GM12864 (cell line): ENCODE measurements around the gene CCDC175.

Experiments used
- DNase-seq: peaks from one replicate; pipeline ENCODE4 v3.0.0-alpha.2; 2011; ENCODE audit warnings: low read depth
- H3K4me3 ChIP-seq: 2 replicates; pipeline ENCODE4 v1.5.1; 2011; ENCODE audit warnings: mild to moderate bottlenecking, low read depth, low read length, control low read depth
- TF ChIP-seq, protein P1 (sequence below): IDR thresholded peaks from 2 replicates; pipeline ENCODE4 v1.5.1; 2011; ENCODE audit warnings: low read depth, mild to moderate bottlenecking, moderate library complexity, low read length, control low read depth, inconsistent platforms; ENCODE audit errors: missing control alignments

The CCDC175 gene

DNA sequence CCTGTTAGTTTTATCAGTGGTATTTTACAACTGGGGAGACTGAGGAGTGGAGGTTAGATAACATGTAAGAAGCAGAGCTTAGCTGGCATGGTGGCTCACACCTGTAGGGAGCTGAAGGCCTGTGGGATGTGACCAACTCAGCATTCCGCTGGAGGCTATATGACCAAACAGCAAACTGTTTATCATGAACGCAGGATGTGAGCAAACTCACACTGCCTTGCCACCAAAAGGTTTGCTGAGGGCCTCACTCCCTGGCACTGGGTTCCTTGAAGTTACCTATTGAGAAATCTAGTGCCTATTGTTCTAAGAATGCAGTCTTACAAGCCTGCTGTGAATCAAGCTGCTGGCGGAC lies 68.9 kb downstream of the CCDC175 start:
- DNase-seq = no peak
- TF ChIP-seq, protein P1, sequence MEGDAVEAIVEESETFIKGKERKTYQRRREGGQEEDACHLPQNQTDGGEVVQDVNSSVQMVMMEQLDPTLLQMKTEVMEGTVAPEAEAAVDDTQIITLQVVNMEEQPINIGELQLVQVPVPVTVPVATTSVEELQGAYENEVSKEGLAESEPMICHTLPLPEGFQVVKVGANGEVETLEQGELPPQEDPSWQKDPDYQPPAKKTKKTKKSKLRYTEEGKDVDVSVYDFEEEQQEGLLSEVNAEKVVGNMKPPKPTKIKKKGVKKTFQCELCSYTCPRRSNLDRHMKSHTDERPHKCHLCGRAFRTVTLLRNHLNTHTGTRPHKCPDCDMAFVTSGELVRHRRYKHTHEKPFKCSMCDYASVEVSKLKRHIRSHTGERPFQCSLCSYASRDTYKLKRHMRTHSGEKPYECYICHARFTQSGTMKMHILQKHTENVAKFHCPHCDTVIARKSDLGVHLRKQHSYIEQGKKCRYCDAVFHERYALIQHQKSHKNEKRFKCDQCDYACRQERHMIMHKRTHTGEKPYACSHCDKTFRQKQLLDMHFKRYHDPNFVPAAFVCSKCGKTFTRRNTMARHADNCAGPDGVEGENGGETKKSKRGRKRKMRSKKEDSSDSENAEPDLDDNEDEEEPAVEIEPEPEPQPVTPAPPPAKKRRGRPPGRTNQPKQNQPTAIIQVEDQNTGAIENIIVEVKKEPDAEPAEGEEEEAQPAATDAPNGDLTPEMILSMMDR = no peak
- no peak overlapping the region for H3K4me3 ChIP-seq

DNA sequence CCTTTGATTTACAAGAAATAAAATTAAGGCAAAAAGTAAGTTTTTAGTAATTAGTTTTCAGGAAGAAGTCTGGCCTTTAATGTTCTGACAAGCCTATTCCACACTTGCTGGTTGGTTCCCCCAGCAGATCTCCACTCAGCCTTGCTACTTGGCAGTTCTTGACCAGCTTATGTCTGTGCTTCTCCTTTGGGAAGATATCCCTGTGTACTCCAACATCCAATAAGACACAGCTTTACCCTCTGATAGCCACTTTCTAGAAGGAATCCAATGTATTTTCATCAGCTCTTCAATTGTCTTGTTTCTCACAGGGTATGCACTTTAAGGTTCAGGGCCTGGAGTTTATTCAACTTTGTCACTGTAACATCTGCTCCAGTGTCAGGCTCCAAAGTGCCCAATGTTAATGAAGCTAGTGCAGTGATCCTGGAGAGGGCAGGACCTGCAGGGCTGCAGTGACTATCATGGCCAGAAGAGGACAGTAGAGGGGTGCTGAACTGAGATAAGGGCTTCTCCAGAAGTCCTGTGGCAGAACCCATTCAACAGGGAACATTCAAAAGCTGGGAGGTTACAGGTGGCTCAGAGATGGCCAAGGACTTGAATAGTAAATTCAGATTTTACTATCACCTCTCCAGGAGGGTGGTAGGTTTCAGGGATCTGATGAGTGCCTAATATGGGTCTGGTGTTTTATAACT lies 69.4 kb downstream of the CCDC175 start:
- no peak overlapping the region for H3K4me3 ChIP-seq
- TF ChIP-seq, protein P1 = peak; percentile 94
- DNase-seq = no peak

DNA sequence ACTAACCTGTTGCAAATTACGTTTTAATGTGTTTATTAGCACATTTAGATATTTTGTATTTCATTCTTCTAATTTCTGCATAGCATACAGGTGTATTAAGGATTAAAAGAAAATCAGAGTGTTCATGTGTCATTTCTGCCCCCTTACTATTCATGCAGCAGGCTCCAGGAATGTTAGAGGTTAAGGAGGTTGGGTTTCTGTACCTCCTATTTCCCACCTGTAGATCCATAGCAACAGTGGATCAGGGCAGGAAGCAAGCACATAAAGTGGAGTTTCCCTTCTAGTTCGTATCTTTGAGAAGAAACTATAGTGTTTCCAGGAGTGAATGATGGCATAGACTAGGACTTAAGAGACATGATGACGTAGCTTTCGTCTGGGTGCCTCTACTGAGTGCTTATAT lies 73.4 kb downstream of the CCDC175 start:
- TF ChIP-seq, protein P1 = no peak
- no peak overlapping the region for H3K4me3 ChIP-seq
- DNase-seq = no peak

DNA sequence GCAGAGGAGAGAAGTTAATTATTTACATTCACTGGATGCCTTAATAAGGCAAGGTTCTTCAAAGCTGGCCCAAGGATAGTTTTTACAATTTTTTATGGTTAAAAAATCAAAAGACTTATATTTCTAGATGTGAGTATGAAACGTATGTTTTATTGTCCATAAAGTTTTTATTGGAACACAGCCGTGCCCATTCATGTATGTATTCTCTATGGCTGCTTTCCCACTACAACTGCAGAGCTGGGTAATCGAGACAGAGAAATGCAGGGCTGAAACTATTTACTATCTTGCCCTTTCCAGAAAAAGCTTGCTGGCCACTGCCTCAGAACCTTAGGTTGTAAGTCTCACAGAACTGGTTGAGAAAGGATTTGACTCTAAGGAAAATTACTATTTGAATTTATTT lies 75.9 kb downstream of the CCDC175 start:
- no peak overlapping the region for H3K4me3 ChIP-seq
- DNase-seq = no peak
- TF ChIP-seq, protein P1 = no peak

DNA sequence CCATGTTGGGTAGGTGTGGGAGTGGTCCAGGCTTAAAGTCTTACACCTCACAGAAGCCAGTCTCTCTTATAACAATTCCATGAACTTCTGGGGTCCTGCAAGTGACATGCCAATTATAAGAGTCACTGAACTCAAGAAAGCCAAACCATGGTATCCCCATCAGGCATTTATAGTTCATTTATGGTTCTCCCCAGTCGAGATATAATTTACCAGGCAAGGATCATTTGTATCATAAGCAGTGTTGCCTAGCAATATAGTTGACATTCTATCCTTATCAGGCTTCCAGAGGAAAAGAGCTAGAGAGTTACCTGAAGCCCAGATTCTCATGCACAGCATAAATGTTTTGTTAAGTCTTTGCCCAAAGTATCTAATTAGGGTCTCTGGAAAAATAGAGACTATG lies 84.2 kb downstream of the CCDC175 start:
- TF ChIP-seq, protein P1 = no peak
- DNase-seq = no peak
- no peak overlapping the region for H3K4me3 ChIP-seq

DNA sequence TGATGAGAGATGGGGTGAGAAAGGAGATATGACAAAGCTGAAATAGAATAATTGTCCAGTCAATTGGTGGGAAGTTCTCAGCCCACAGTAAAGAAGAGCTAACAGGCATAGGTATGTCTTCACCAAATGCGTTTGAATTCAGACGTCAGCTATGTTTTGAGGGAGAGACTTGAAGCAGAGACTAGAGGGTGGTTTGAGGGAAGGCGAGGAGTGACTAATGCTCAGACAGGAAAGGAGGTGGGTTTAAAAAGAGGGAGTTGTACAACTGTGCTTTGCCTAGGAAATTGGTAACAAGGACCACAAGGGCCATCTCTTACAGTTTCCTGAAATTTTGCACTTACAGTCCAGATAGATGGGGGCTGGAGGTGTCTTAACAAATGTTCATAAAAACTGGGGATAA lies 85.9 kb downstream of the CCDC175 start:
- no peak overlapping the region for H3K4me3 ChIP-seq
- DNase-seq = no peak
- TF ChIP-seq, protein P1 = no peak

DNA sequence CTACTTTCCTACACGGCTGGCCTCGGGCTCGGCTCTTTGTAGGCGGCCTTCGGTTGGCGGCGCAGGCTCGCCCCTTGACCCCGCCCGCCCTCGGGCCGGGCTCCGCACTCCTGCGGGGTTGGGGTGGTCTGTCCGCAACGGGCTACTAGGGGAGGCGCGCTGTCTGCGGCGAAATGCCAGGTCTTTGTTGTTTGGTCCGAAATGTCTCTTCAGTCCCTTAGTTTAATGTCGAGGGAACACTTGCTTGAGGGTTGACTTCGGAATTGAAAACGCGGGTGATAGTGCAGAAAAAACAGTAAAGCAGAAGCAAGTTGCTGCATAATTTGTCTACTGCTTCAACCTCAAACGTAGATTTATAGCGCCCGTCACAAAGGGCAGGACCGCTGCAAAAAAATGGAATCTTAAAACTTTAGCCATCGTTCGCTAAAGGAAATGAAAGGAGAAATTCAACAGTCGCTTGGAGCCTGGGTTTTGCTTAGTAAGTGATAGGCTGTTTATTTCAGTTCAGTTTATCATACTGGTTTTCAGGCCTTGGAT lies 91.9 kb downstream of the CCDC175 start:
- peak overlapping the region; percentile 98 for H3K4me3 ChIP-seq
- TF ChIP-seq, protein P1 = no peak
- no peak for DNase-seq
